NCI-H748 (cell line): ENCODE measurements around the gene NCOA3.
A peak's percentile ranks its signal among the peaks of the same experiment; 100 is the strongest.
"Not testable (repeated sequence)": the region's sequence is repeated elsewhere in the genome, so short reads cannot be mapped to it uniquely, and the experiment has no call there.

Experiments
- DNase-seq: peaks from one replicate; lab custom pipeline; 2025; ENCODE audit not compliant: unreplicated experiment; lab: John Stamatoyannopoulos, UW

The NCOA3 gene

GRCh38 chr20:47534405-47534804 is 32.7 kb downstream of the NCOA3 start:
- no peak for DNase-seq

GRCh38 chr20:47535088-47535487 is 33.4 kb downstream of the NCOA3 start:
- no peak for DNase-seq

DNA sequence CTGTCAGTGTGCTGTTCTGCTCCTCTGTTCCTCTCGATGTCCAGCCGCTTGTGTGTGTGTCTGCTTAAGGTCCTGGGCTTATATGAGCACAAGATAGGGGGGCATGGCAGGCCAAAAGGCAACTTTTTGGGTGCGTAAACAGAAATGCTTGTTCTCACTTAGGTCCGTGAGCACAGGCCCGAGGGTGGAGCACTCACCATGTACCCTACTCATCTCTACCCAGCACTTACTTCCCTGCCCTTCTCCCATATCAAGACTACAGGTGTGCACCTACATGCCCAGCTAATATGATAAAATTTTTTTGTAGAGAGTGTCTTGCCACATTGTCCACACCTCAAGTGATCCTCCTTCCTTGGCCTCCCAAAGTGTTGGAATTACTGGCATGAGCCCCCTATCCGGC is 34.3 kb downstream of the NCOA3 start:
- DNase-seq, result no peak

DNA sequence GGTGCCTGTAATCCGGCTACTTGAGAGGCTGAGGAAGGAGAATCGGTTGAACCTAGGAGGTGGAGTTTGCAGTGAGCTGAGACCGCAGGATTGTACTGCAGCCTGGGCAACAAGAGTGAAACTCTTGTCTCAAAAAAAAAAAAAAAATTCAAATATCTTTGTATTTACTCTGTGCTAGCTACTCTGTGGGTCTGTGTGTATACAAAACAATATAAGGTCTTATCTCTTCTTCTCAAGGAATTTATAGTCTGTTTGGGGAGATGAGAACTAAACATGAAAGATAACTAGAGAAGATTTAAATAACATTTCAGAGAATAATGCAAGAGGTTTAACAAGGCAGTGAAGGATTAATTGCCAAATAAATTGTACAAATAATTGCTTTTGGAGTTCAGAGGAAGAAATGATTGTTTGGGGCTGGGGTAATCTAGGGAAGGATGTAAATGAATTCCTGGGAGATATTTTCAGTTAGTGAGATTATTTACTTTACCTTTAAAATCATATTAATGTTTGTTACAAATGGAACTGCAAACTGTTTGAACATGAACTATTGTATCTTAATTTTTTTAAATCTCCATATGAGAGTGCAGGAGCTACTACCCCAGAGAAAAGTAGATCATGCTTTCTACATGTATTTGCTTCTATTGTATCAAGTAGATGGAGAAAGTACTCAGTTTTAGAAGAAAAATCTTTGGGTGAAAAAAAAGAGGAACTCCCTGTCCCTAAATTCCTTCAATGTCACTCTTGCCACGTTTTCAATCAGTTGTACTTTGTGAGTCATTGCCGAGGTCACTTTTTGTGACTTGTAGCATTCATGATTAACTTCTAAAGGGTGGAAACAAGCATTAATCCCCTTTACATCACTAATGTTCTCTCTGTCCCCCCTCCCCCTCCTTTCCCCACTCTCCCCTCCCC is 39.0 kb downstream of the NCOA3 start:
- no peak for DNase-seq

DNA sequence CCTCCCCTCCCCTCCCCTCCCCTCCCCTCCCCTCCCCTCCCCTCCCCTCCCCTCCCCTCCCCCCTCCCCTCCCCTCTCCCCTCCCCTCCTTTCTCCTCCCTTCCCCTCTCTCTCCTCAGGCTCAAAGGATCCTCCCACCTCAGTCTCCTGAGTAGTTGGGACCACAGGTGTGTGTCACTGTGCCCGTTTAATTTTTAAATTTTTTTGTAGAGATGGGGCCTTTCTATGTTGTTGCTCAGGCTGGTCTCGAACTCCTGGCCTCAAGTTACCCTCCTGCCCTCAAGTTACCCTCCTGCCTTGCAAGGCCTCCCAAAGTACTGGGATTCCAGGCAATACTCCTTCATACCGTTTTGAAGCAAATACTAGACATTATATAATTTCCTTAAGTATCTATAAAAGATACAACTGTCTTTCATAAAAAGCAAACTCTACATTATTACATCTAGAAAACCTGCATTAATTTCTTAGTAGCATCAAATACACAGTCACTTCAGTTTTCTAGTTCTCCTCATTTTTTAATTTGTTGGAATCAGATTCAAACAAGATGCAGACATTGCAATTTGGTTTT is 39.8 kb downstream of the NCOA3 start:
- DNase-seq, result no peak

DNA sequence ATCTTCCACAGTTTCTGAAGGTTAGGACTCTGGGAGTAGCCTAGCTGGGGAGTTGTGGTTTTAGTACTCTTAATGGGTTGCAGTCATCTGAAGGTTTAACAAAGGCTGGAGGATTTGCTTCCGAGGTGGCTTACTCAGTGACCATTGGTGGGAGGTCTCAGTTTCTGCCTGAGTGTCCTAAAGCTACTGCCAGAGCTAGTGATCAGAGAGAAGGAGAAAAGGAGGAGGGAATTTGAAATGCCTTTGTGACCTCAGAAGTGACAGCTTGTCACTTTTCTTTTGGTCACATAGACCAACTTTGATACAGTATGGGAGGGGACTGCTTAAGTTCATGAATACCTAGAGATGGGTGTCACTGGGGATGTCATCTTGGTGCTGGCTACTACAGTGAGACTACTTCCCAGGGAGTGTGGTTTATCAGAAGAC is 41.3 kb downstream of the NCOA3 start:
- no peak for DNase-seq

- no peak for DNase-seq
Observed at GRCh38 chr20:47544240-47544639, 42.6 kb downstream of the NCOA3 start.

DNA sequence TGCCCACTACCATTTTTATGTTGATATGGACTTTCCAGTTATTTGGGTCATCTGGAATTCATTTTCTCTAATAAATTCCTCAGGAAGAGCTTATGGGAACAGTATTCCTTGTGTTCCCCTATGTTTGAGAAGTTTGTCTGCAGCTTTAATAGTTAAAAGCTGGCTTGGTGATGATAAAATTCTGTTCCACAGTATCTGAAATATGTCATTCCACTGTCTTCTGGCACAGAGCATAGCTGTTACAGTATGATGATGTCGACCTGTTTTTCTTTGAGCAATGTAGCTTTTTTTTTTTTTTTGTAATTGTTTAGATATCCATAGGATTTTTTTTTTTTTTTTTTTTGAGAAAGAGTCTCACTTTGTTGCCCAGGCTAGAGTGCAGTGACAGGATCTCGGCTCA is 43.2 kb downstream of the NCOA3 start:
- DNase-seq, result no peak

GRCh38 chr20:47545499-47545898 is 43.8 kb downstream of the NCOA3 start:
- no peak for DNase-seq

DNA sequence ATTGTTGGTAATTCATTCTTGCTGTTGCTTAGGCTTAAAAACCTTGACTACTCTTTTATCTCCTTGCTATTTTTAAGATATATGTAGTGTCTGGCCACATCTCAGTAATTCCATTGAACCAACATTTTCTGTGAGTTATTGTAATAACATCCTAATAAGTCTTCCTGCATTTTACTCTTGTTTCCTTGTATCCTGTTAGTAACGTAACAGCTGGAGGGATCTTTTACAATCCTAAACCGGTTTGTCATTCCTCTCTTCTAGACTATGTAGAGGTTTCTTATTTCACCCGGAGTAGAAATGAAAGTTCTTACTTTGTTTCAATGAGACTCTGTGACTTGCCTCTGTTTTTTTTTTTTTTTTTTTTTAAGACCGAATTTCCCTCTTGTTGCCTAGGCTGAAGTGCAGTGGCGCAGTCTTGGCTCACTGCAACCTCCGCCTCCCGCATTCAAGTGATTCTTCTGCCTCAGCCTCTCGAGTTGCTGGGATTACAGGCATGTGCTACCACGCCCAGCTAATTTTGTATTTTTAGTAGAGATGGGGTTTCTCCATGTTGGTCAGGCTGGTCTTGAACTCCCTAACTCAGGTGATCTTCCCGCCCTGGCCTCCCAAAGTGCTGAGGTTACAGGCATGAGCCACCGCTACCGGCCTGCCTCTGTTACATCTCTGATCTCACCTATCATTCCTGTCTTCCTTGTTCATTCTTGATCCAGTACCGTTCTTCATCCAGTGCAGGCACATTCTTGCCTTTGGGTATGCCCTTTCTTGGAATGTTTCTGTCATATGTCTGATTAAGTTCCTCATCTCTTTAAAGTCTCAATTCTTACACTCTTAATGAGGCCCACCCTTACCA is 44.7 kb downstream of the NCOA3 start:
- DNase-seq, result no peak

GRCh38 chr20:47547034-47547387 is 45.3 kb downstream of the NCOA3 start:
- DNase-seq, result no peak

DNA sequence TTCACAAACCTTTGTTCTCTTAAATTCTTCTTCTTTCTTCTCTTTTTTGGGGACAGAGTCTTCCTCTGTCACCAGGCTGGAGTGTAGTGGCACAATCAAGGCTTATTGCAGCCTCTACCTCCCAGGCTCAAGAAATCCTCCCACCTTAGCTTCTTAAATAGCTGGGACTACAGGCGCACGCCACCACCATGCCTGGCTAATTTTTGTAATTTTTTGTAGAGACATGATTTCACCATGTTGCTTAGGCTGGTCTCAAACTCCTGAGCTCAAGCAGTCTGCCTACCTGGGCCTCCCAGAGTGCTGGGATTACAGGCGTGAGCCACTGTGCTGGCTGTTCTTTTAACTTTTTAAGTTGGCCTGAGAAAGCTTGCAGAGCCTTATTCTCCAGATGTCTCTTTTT is 48.0 kb downstream of the NCOA3 start:
- DNase-seq, result no peak

- DNase-seq, result peak; percentile 2
Observed at GRCh38 chr20:47551222-47551621, 49.5 kb downstream of the NCOA3 start.

DNA sequence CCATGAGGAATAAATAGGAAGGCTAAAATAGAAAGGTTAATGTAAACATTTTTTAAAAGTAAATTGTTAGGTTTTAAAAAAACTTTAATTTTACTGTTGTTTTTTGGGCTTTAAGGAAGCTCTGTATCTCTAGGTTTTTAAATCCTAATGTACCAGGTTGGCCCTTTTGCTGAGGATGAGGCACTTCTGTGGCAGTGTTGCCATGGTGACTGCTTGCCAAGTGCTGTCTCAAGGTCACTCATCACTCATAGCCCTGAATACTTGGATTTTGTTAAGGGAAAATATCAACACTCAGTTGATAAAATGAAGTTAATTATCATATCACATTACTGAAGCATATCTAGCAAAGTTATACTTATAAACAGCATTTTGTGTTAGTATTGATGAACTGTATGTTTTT is 50.2 kb downstream of the NCOA3 start:
- peak; percentile 64 for DNase-seq

GRCh38 chr20:47552996-47553395 is 51.3 kb downstream of the NCOA3 start:
- DNase-seq, result no peak

DNA sequence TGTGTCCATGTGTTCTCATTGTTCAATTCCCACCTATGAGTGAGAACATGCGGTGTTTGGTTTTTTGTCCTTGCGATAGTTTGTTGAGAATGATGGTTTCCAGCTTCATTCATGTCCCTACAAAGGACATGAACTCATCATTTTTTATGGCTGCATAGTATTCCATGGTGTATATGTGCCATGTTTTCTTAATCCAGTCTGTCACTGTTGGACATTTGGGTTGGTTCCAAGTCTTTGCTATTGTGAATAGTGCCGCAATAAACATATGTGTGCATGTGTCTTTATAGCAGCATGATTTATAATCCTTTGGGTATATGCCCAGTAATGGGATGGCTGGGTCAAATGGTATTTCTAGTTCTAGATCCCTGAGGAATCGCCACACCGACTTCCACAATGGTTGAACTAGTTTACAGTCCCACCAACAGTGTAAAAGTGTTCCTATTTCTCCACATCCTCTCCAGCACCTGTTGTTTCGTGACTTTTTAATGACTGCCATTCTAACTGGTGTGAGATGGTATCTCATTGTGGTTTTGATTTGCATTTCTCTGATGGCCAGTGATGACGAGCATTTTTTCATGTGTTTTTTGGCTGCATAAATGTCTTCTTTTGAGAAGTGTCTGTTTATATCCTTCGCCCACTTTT is 52.0 kb downstream of the NCOA3 start:
- DNase-seq, result not testable (repeated sequence)

- DNase-seq, result not testable (repeated sequence)
Observed at GRCh38 chr20:47554283-47554682, 52.6 kb downstream of the NCOA3 start.

- DNase-seq, result no peak
Observed at GRCh38 chr20:47557218-47557617, 55.5 kb downstream of the NCOA3 start.

- no peak for DNase-seq
Observed at GRCh38 chr20:47557791-47558190, 56.1 kb downstream of the NCOA3 start.

DNA sequence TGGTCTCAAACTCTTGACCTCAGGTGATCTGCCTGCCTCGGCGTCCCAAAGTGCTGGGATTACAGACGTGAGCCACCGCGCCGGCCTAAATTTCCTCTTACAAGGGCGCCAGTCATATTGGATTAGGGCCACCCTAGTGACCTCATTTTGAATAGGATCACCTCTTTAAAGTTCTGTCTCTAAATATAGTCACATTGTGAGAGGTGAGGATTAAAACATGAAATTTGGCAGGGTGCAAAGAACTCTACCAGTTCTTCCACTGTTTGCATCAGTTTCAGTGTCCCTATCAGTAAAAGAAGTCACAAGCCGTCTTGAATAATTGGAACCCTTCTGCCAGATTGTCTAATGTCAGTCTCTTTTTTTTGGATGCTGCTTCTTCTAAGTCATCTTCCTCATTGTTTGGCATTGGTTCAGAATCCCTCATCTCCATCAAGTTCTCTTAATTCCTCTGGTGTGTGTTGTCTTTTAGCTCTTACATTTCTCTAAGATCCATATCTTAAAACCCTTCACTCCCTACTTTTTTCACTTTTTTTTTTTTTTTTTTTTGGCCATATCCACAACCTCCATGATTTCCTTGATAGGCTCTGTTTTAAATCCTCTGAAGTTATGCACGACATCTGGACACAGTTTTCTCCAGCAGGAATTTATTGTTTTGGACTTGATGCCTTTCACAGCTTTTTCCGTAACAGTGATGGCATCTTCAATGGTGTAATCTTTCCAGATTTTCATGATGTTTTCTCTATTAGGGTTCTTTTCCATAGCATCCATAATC is 56.8 kb downstream of the NCOA3 start:
- DNase-seq, result no peak

DNA sequence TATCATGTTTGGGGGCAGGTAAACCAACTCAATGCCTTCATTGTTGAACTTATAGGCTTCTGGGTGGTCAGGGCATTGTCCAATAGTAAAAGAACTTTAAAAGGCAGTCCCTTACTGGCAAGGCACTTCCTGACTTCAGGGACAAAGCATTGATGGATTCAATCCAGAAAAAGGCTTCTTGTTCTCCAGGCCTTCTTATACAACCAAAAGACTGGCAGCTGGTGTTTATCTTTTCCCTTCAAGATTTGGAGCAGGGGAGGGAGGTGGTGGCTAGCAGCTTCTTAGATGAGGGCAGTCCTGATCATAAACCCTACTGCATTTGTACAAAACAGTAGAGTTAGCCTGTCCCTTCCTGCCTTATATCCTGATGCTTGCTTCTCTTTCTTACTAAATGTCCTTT is 57.5 kb downstream of the NCOA3 start:
- no peak for DNase-seq
